Activated CD4-positive, alpha-beta memory T cell treated with anti-CD3 and anti-CD28 coated beads, Interleukin-2, amount 10 ng/mL, durations not matched to agents 7 days and 5 days (primary cell): Measurements from ENCODE around the gene PLCB2. TPM values are rescaled to one million over a fixed set of nuclear protein-coding genes. Genes with fewer than 3 reads are reported as not detected.

Experiments
- CTCF ChIA-PET: fragments of 350-600 bp; sonication (Branson Sonifier 250); formaldehyde crosslinking; loops from one replicate; lab custom pipeline; 2021; ENCODE audit warnings: antibody characterized with exemption, inconsistent platforms; lab: Charles Lee
- POLR2A ChIA-PET: fragments of 350-600 bp; sonication (Branson Sonifier 250); formaldehyde crosslinking; loops from one replicate; lab custom pipeline; 2021; ENCODE audit warnings: antibody characterized with exemption; lab: Charles Lee
- DNase-seq: peaks from one replicate; pipeline ENCODE4 v3.0.0-alpha.2; 2020
- H3K27ac Mint-ChIP-seq: one replicate; pipeline ENCODE4 v1.8.0; 2021; ENCODE audit warnings: mild to moderate bottlenecking, mixed read lengths
- H3K27me3 Mint-ChIP-seq: one replicate; pipeline ENCODE4 v1.8.0; 2021; ENCODE audit warnings: mixed read lengths
- H3K36me3 Mint-ChIP-seq: one replicate; pipeline ENCODE4 v1.8.0; 2021; ENCODE audit warnings: low read depth, mixed read lengths
- H3K4me1 Mint-ChIP-seq: one replicate; pipeline ENCODE4 v1.8.0; 2021; ENCODE audit warnings: mixed read lengths
- H3K4me3 Mint-ChIP-seq: one replicate; pipeline ENCODE4 v1.8.0; 2021; ENCODE audit warnings: mild to moderate bottlenecking, mixed read lengths
- H3K9me3 Mint-ChIP-seq: one replicate; pipeline ENCODE4 v1.8.0; 2021; ENCODE audit warnings: mixed read lengths
- total RNA-seq, 2 experiments: library from RNA; stranded (reverse); gene quantifications; one replicate each; pipeline ENCODE4 v1.2.3, GENCODE V29; 2021

PLCB2 gene
- total RNA-seq, 2 experiments from 2014 or later, result 140 TPM

DNA sequence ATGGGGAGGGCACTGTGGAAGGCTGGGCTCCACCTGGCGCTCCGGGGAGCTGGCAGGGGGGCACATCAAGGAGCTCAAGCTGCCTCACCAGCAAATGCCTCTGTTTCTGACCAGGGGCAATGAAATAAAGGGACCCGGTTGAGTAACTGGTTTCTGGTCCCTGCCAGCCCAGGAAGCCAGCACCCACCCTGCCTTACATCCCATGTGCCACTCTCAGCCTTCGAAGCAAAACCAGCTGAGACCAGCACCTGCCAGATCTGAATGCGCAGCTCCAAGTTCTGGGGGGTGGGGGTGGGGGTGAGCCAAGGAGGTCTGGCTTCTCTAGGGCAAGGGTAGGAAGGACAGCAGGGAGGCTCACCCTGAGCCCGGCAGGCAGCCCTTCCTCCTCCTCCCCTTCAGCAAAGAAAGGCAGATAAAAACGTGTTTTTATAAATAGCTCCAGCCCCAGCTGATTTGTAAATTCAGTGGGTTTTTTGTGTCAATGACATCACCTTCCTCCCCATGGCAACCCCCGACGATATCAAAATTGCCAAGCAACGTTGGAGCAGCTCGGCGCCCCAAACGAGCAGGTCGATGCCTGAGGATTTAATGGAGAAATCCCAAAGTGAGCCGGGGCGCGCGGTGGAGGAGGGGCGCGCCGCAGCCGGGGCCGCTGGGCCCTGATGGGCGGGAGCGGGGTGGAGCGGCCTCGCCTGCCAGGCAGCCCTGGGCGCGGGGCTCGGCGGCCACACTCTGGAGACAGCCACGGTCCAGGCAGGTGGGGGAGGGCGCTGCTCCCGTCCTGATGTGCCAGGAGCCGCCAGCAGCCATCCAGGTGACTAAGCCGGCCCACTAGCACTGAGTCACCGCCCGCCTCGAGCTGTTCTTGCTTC lies 69.0 kb downstream of the PLCB2 start, which contains the start of gene PAK6:
Gene PAK6 (plus strand): TSS at position 532 of the 872 bp plus-strand sequence. CDS start 25,723 bp downstream, outside the sequence.
- Mint-ChIP-seq H3K27me3 (peaks cover 21% of the 10 kb centered on the region), H3K9me3 (no peaks in the 10 kb centered on the region), H3K36me3 (no peaks in the 10 kb centered on the region), H3K27ac (no peak within 1 kb of the TSS), H3K4me1 (peaks cover 11% of the 10 kb centered on the region), H3K4me3 (no peak within 1 kb of the TSS)
- CTCF ChIA-PET, result interaction anchor here (0.7 to 2.0 kb wide), 4 partner anchors 21 to 99 kb away, joined by 3 to 10 read pairs (median 8); no protein-coding TSS in a partner anchor
- POLR2A ChIA-PET, result interaction anchor here (0.8 to 1.6 kb wide), 4 partner anchors 8 to 16 kb away, joined by 3 to 6 read pairs (median 4); no protein-coding TSS in a partner anchor
- no peak for DNase-seq

Other genes with a start within 250 kb of the PLCB2 start
- 10 to 100 TPM; 25.7 to 30.2 TPM for gene BMF, start 199.1 kb downstream of the PLCB2 start, total RNA-seq
- gene BUB1B, start 146.9 kb downstream of the PLCB2 start, total RNA-seq, result 10 to 100 TPM; 73.2 to 73.8 TPM
- under 1 TPM; 0.20 to 0.65 TPM for gene PAK6, start 68.9 kb downstream of the PLCB2 start, total RNA-seq
- not detected for gene ANKRD63, start 24.9 kb downstream of the PLCB2 start, total RNA-seq
- 1 to 10 TPM; 8.7 to 8.9 TPM for gene INAFM2, start 15.8 kb upstream of the PLCB2 start, total RNA-seq
- gene CCDC9B, start 33.0 kb upstream of the PLCB2 start, total RNA-seq, result 1 to 10 TPM; 2.0 to 2.6 TPM
- gene PHGR1, start 43.1 kb upstream of the PLCB2 start, total RNA-seq, result not detected
- gene DISP2, start 50.3 kb upstream of the PLCB2 start, total RNA-seq, result under 1 TPM; 0.03 to 0.18 TPM
- gene KNSTRN, start 74.8 kb upstream of the PLCB2 start, total RNA-seq, result 10 to 100 TPM; 54.2 to 54.3 TPM
- gene IVD, start 97.9 kb upstream of the PLCB2 start, total RNA-seq, result 10 to 100 TPM; 38.1 to 38.4 TPM
- gene BAHD1, start 133.0 kb upstream of the PLCB2 start, total RNA-seq, result 10 to 100 TPM; 26.0 to 27.0 TPM
- gene CHST14, start 163.0 kb upstream of the PLCB2 start, total RNA-seq, result 10 to 100 TPM; 13.9 to 15.9 TPM